Fibroblast of upper back skin (primary cell): ENCODE data around the gene CETN3.
"Not testable (repeated sequence)": the region's sequence is repeated elsewhere in the genome, so short reads cannot be mapped to it uniquely, and the experiment has no call there.

ENCODE experiments used
- DNase-seq: peaks from one replicate; pipeline ENCODE4 v3.0.0-alpha.2; 2013

CETN3 gene

DNA sequence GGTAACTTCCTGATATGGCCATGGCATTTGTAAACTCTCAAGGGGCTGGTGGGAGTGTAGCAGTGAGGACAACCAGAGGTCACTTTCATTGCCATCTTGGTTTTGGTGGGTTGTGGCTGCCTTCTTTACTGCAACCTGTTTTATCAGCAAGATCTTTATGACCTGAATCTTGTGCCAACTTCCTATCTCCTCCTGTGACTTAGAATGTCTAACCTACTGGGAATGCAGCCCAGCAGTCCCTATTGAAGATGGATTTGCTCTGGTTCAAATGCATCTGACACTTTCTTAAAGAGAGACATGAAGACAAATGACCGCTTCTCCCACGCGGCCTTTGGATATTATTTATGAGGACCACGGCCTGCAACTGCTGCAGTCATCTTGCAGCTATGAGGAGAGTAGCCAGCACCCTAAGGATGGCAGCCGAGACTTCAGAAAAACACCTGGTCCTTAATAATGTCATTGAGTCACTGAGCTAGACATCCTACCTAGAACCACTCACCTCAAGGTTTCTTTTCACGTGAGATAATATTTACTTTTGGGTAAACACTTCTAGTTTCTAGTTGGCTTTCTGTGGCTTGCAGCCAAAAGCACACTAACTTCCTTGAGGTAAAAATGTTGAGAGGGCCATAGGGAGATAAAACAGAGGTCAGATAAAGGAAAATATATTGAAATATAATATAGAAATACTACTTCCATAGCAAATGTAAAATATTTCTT lies 28.2 kb downstream of the CETN3 start:
- DNase-seq: no peak

- no peak for DNase-seq
Observed at GRCh38 chr5:90379652-90380051, 29.9 kb downstream of the CETN3 start.

- DNase-seq: no peak
Observed at GRCh38 chr5:90378752-90379151, 30.8 kb downstream of the CETN3 start.

- not testable (repeated sequence) for DNase-seq
Observed at GRCh38 chr5:90371269-90371668, 38.3 kb downstream of the CETN3 start.

- no peak for DNase-seq
Observed at GRCh38 chr5:90368454-90369246, 40.9 kb downstream of the CETN3 start.

DNA sequence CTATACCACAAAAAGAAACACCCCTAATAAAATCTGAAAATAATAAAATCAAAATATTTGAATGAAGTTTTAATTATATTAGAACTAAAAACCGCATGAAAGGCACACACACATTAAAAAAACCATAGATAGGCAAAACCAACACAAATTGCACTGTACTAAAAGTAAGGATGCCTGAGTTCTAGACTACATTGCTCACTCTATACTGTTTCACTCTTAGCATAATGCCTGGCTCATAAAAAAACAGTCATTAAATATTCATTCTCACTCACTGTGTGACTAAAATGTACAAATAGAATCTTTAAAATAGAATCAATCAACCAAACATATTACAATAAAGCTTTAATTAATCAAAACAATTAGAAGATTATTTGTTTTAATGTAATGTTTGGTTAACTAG lies 41.7 kb downstream of the CETN3 start:
- no peak for DNase-seq

GRCh38 chr5:90366948-90367347 lies 42.6 kb downstream of the CETN3 start:
- DNase-seq: no peak

- no peak for DNase-seq
Observed at GRCh38 chr5:90365328-90365727, 44.2 kb downstream of the CETN3 start.

GRCh38 chr5:90359073-90359920 lies 50.3 kb downstream of the CETN3 start:
- no peak for DNase-seq

- peak; percentile 66 for DNase-seq
Observed at GRCh38 chr5:90356622-90357021, 52.9 kb downstream of the CETN3 start.

- no peak for DNase-seq
Observed at GRCh38 chr5:90356176-90356575, 53.4 kb downstream of the CETN3 start.

GRCh38 chr5:90355635-90356034 lies 53.9 kb downstream of the CETN3 start:
- DNase-seq: no peak

DNA sequence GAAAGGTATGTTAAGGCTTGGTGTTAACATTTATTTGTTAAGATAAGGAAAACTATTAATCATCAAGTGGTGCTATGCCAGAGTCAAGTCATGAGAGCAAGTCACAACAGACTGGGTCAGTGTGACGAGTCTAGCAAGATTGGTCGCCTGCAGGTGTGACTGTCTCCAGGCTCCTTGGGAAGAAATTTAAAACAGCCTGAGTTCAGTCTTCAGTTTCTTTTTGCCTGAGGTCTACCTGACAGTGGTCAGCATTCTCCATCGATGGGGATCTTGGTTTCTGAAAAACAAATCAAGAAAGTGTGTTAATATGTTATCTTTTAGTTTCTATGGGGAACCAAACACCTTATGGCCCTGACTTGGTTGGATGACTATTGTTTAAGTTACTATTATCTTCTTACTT lies 56.3 kb downstream of the CETN3 start:
- no peak for DNase-seq

GRCh38 chr5:90351101-90351500 lies 58.5 kb downstream of the CETN3 start:
- DNase-seq: no peak

GRCh38 chr5:90347462-90347861 lies 62.1 kb downstream of the CETN3 start:
- no peak for DNase-seq

- DNase-seq: no peak
Observed at GRCh38 chr5:90345684-90346083, 63.9 kb downstream of the CETN3 start.

DNA sequence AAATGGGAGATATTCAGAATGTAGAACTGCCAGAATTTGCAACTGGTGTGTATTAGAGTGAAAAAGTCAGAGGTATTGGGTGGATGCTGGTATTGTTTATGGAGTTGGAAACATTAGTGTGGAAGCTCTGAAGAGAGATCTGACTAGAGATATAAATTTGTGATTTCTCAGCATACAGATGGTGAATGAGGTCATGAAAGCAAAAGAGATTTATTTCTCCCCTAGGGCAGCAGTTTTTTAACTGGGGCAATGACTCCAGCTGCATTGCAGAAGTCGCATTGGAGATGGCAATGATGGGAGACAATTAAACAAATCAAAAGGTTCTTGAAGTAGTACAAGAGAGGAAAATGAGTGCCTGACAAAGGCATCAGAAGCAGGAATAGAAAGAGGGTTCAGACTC lies 64.9 kb downstream of the CETN3 start:
- no peak for DNase-seq

GRCh38 chr5:90343731-90344130 lies 65.8 kb downstream of the CETN3 start:
- DNase-seq: not testable (repeated sequence)

DNA sequence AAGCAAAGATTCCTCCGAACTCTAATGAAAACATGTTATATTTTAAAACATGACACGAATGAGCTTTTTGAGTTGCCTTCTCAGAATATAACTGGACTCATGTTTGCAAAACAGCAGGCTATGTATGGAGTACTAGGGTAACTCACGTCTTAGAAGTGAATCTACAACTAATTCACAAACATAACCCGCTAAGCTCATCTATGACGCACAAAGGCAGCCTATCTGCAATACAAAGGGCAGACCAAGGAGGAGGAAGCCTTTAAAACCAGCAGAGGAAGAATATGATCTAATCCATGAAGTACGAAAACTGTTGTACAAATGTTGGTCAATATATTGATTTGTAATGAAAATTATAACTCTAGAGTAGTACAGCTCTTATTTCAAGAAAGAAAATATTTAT lies 67.0 kb downstream of the CETN3 start:
- no peak for DNase-seq
